SU-DHL-6 (cell line): Measurements from ENCODE around the gene TRIP13.

Source experiments
- H2AFZ ChIP-seq: fragments of 200-600 bp; sonication (generic); 2 replicates; pipeline ENCODE4 v1.6.1; 2014; ENCODE audit warnings: low read depth, mild to moderate bottlenecking, moderate library complexity, mixed read lengths, antibody characterized with exemption, low read length; ENCODE audit not compliant: severe bottlenecking
- H3F3A ChIP-seq: fragments of 200-600 bp; shearing (Covaris generic); 2 replicates; pipeline ENCODE4 v1.6.0; 2016; ENCODE audit warnings: antibody characterized with exemption, mild to moderate bottlenecking; ENCODE audit not compliant: insufficient read depth
- H3K27ac ChIP-seq: fragments of 200-600 bp; sonication (generic); 2 replicates; pipeline ENCODE4 v1.5.1; 2016; ENCODE audit warnings: low read depth, mild to moderate bottlenecking, low read length, moderate library complexity, mixed read lengths
- H3K27me3 ChIP-seq: fragments of 200-600 bp; sonication (generic), shearing (Covaris generic); 2 replicates; pipeline ENCODE4 v1.6.0; 2014; ENCODE audit warnings: mild to moderate bottlenecking, low read length
- H3K36me3 ChIP-seq: fragments of 200-600 bp; sonication (generic); 2 replicates; pipeline ENCODE4 v1.6.1; 2014; ENCODE audit warnings: mild to moderate bottlenecking, low read length, mixed read lengths
- H3K4me2 ChIP-seq: fragments of 300-600, 200-600 bp; shearing (Covaris generic), sonication (generic); 2 replicates; pipeline ENCODE4 v1.6.0; 2014; ENCODE audit warnings: low read length, low read depth, mild to moderate bottlenecking; ENCODE audit not compliant: poor library complexity, severe bottlenecking
- H3K4me3 ChIP-seq: fragments of 200-600 bp; sonication (generic); 2 replicates; pipeline ENCODE4 v1.5.1; 2014; ENCODE audit warnings: antibody characterized with exemption, low read length, mild to moderate bottlenecking, mixed read lengths; ENCODE audit not compliant: insufficient read depth, poor library complexity, severe bottlenecking
- H3K79me2 ChIP-seq: fragments of 200-600 bp; sonication (generic); 2 replicates; pipeline ENCODE4 v1.6.1; 2014; ENCODE audit warnings: mild to moderate bottlenecking, low read length, moderate library complexity; ENCODE audit not compliant: insufficient read depth
- H3K9ac ChIP-seq: fragments of 200-600 bp; sonication (generic); 2 replicates; pipeline ENCODE4 v1.7.0; 2014; ENCODE audit warnings: mild to moderate bottlenecking, low read length
- H3K9me2 ChIP-seq: fragments of 200-600 bp; sonication (generic); replicated peaks from 2 replicates; pipeline ENCODE4 v1.6.1; 2014; ENCODE audit warnings: low read length; ENCODE audit not compliant: insufficient read depth
- H3K9me3 ChIP-seq: fragments of 200-600 bp; sonication (generic); 2 replicates; pipeline ENCODE4 v1.6.1; 2014; ENCODE audit warnings: low read length, mixed read lengths; ENCODE audit not compliant: insufficient read depth
- H4K20me1 ChIP-seq: fragments of 200-600 bp; sonication (generic); 2 replicates; pipeline ENCODE4 v1.6.1; 2014; ENCODE audit warnings: low read depth, mild to moderate bottlenecking, antibody characterized with exemption, low read length, moderate library complexity, mixed read lengths
- EZH2phosphoT487 ChIP-seq: fragments of 200-600 bp; sonication (generic), shearing (Covaris generic); conservative IDR thresholded peaks from 2 replicates; pipeline ENCODE4 v1.6.1; 2018; ENCODE audit warnings: mild to moderate bottlenecking, antibody characterized with exemption, low read length, moderate library complexity, mixed read lengths
- TF ChIP-seq, protein P1 (sequence below): fragments of 200-600 bp; sonication (generic); IDR thresholded peaks from one replicate; pipeline ENCODE4 v1.5.1; 2017; ENCODE audit warnings: antibody characterized with exemption, mild to moderate bottlenecking, low read length, moderate library complexity; ENCODE audit not compliant: insufficient read depth, poor library complexity, severe bottlenecking

The TRIP13 gene

DNA sequence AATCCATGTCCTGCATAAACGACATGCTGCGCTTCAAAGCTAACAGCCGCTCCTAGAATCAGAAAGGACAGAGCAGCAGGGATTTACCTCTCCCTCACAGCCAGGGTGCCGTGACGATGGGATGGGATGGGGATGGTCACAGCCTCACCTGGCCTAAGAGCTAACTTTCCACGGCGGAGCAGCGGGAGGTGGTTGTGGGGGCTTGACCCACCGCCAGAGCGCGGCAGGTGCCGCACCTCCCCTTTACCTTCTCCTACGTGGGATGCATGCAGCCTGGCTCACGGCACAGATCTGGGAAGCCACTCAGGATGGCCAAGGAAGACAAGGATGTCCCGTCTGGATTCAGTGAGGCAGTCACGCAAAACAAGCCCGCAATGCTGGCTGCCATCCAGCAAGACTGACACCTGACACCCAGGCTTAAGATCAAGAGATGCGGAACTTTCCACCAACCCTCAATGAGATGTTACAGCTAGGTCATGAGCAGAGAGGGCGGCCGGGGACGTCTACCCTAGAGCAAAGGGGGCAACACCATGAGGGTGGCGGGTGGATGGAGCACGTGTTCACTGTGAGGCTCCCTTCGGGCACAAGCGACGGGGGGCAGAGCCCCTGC is 5.9 kb upstream of the TRIP13 start:
- peaks cover 45% of the 10 kb centered on the region for H3K79me2 ChIP-seq
- H3K36me3 ChIP-seq: peaks cover 32% of the 10 kb centered on the region
- H3K9me2 ChIP-seq: no peaks in the 10 kb centered on the region
- H3K4me3 ChIP-seq: no peak overlapping the region
- H3K27me3 ChIP-seq: no peaks in the 10 kb centered on the region
- no peak overlapping the region for H3K4me2 ChIP-seq
- H3K9me3 ChIP-seq: no peaks in the 10 kb centered on the region
- no peaks in the 10 kb centered on the region for H3F3A ChIP-seq
- H3K9ac ChIP-seq: no peak overlapping the region
- no peak overlapping the region for H3K27ac ChIP-seq
- no peak overlapping the region for H2AFZ ChIP-seq
- no peak for TF ChIP-seq EZH2phosphoT487
- TF ChIP-seq, protein P1, sequence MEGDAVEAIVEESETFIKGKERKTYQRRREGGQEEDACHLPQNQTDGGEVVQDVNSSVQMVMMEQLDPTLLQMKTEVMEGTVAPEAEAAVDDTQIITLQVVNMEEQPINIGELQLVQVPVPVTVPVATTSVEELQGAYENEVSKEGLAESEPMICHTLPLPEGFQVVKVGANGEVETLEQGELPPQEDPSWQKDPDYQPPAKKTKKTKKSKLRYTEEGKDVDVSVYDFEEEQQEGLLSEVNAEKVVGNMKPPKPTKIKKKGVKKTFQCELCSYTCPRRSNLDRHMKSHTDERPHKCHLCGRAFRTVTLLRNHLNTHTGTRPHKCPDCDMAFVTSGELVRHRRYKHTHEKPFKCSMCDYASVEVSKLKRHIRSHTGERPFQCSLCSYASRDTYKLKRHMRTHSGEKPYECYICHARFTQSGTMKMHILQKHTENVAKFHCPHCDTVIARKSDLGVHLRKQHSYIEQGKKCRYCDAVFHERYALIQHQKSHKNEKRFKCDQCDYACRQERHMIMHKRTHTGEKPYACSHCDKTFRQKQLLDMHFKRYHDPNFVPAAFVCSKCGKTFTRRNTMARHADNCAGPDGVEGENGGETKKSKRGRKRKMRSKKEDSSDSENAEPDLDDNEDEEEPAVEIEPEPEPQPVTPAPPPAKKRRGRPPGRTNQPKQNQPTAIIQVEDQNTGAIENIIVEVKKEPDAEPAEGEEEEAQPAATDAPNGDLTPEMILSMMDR: no peak
- no peaks in the 10 kb centered on the region; the same call in 1 of the 2 replicates for H4K20me1 ChIP-seq

DNA sequence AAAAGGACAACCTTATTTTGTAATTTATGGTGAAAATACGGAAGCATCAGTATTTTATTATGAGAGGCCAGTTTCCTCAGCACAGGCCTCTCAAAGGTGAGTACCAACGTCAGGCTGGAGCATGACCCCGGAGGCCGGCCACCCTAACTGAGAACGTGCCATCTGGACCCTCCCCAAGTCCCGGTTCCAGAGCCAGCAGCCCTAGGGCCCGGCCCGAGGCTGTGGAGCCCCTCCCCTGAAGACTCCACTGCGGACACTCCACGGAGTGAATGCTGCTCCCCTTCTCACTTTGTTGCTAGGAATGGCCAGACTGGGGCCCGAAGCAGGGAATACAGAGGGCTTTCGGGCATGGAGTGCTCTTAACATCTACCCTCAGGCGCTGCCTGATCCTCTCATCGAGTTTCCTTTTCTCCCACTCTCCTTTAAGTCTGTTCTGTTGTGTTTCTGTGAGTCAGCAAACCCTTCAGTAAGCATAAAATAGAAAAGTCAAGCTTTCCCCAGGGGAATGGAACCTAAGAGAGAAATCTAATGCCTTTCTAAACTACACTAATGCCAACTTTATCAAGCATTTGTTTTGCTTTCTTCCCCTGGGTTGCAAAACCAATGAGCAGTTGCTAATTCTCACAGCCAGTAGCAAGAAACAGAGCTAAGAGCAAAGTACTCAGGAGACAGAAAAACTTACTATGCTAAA is 4.6 kb upstream of the TRIP13 start:
- H3K27ac ChIP-seq: no peak overlapping the region
- H3F3A ChIP-seq: no peaks in the 10 kb centered on the region
- TF ChIP-seq, protein P1: no peak
- no peak for TF ChIP-seq EZH2phosphoT487
- no peaks in the 10 kb centered on the region for H4K20me1 ChIP-seq
- peaks cover 30% of the 10 kb centered on the region for H3K36me3 ChIP-seq
- H3K79me2 ChIP-seq: peaks cover 41% of the 10 kb centered on the region
- H3K9me2 ChIP-seq: no peaks in the 10 kb centered on the region
- H3K4me3 ChIP-seq: no peak overlapping the region
- H3K4me2 ChIP-seq: no peak overlapping the region
- H2AFZ ChIP-seq: no peak overlapping the region
- no peak overlapping the region for H3K9ac ChIP-seq
- no peaks in the 10 kb centered on the region for H3K9me3 ChIP-seq
- no peaks in the 10 kb centered on the region for H3K27me3 ChIP-seq

DNA sequence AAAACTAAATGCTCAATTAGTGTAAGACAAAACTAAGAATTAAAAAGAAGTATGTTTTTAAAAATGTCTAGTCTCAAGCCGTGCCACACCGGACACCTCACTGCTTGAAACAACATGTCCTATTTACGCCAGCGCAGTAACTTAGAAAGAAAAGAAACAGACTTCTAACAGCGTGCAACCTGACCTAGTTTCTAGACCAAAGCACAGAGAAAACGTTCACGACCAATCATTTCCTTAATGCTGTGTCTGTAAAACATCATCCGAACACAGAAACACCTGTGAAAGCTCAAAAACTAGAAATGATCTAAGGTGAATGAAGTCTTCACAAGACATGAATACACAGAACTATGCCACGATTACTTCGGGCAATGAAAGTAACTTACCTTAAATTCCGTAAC is 4.0 kb upstream of the TRIP13 start:
- no peaks in the 10 kb centered on the region for H3F3A ChIP-seq
- no peak overlapping the region for H2AFZ ChIP-seq
- TF ChIP-seq, protein P1: no peak
- TF ChIP-seq EZH2phosphoT487: no peak
- no peaks in the 10 kb centered on the region for H3K27me3 ChIP-seq
- no peak overlapping the region for H3K4me3 ChIP-seq
- no peak overlapping the region for H3K4me2 ChIP-seq
- peaks cover 24% of the 10 kb centered on the region for H3K36me3 ChIP-seq
- peaks cover 41% of the 10 kb centered on the region for H3K79me2 ChIP-seq
- no peak overlapping the region for H3K27ac ChIP-seq
- H3K9me2 ChIP-seq: no peaks in the 10 kb centered on the region
- H3K9ac ChIP-seq: no peak overlapping the region
- H3K9me3 ChIP-seq: no peaks in the 10 kb centered on the region
- H4K20me1 ChIP-seq: no peaks in the 10 kb centered on the region
